SW480 (cell line): ENCODE data around the gene RB1.
"Not testable (repeated sequence)": the region's sequence is repeated elsewhere in the genome, so short reads cannot be mapped to it uniquely, and the experiment has no call there.

Experiments used
- DNase-seq: peaks from one replicate; pipeline ENCODE4 v3.0.0-alpha.2; 2016; ENCODE audit warnings: low spot score

The RB1 gene

GRCh38 chr13:48448959-48449614 lies 145.5 kb downstream of the RB1 start:
- no peak for DNase-seq

- DNase-seq: no peak
Observed at GRCh38 chr13:48449656-48450055, 146.1 kb downstream of the RB1 start.

GRCh38 chr13:48451196-48451595 lies 147.6 kb downstream of the RB1 start:
- not testable (repeated sequence) for DNase-seq

GRCh38 chr13:48456546-48456945 lies 153.0 kb downstream of the RB1 start:
- no peak for DNase-seq

GRCh38 chr13:48457578-48458242 lies 154.2 kb downstream of the RB1 start:
- no peak for DNase-seq

GRCh38 chr13:48475230-48475629 lies 171.7 kb downstream of the RB1 start:
- DNase-seq: no peak

GRCh38 chr13:48476215-48476614 lies 172.7 kb downstream of the RB1 start:
- no peak for DNase-seq

- DNase-seq: no peak
Observed at GRCh38 chr13:48476686-48477085, 173.1 kb downstream of the RB1 start.

- no peak for DNase-seq
Observed at GRCh38 chr13:48477191-48477855, 173.8 kb downstream of the RB1 start.

GRCh38 chr13:48478391-48478790 lies 174.8 kb downstream of the RB1 start:
- no peak for DNase-seq

GRCh38 chr13:48483575-48483974 lies 180.0 kb downstream of the RB1 start:
- DNase-seq: no peak

GRCh38 chr13:48485432-48485831 lies 181.9 kb downstream of the RB1 start:
- no peak for DNase-seq

GRCh38 chr13:48486362-48486761 lies 182.8 kb downstream of the RB1 start:
- no peak for DNase-seq

- no peak for DNase-seq
Observed at GRCh38 chr13:48486836-48487235, 183.3 kb downstream of the RB1 start.

GRCh38 chr13:48487968-48488367 lies 184.4 kb downstream of the RB1 start:
- DNase-seq: no peak

- no peak for DNase-seq
Observed at GRCh38 chr13:48488995-48489394, 185.4 kb downstream of the RB1 start.

GRCh38 chr13:48489666-48490065 lies 186.1 kb downstream of the RB1 start:
- DNase-seq: no peak

- no peak for DNase-seq
Observed at GRCh38 chr13:48490241-48490640, 186.7 kb downstream of the RB1 start.

GRCh38 chr13:48491423-48492095 lies 188.0 kb downstream of the RB1 start:
- DNase-seq: no peak

GRCh38 chr13:48492096-48492440 lies 188.5 kb downstream of the RB1 start:
- DNase-seq: no peak

GRCh38 chr13:48492470-48493065 lies 189.0 kb downstream of the RB1 start:
- no peak for DNase-seq

GRCh38 chr13:48493066-48493765 lies 189.7 kb downstream of the RB1 start:
- DNase-seq: no peak
